Spleen (tissue), 7 donors: ENCODE results near the gene MREG.

Experiments
- POLR2A ChIP-seq, 3 donors: fragments of 450-650 bp; IDR thresholded peaks; one replicate each; pipeline ENCODE4 v1.5.1; 2017; ENCODE audit warnings: antibody characterized with exemption in 3 of 3, mild to moderate bottlenecking in 1 of 3
- POLR2AphosphoS5 ChIP-seq, 3 donors: sonication (generic); formaldehyde crosslinking; IDR thresholded peaks; one replicate each; pipeline ENCODE4 v1.5.1; 2017; ENCODE audit warnings: antibody characterized with exemption in 3 of 3
- TF ChIP-seq, protein P1 (sequence below), 11 experiments: fragments of 200-600 bp in 7 of 11; fragments of 450-650 bp in 4 of 11; sonication (generic) in 4 of 11; IDR thresholded peaks in 8 of 11; conservative IDR thresholded peaks in 3 of 11; 1 replicate in 7 of 11; 2 replicates in 4 of 11; pipeline versions ENCODE4 v1.4.0 to v1.8.0; 2016 to 2021; ENCODE audit warnings: antibody characterized with exemption in 11 of 11, inconsistent platforms in 4 of 11, mild to moderate bottlenecking in 1 of 11
- donor health status: DM: no; HTN: no; CAD: no; lungs with moderate emphysema.
- donor health status: DM: no; HTN: no; CAD: no.
- donor health status: DM: no; HTN: no; CAD: no.

DNA sequence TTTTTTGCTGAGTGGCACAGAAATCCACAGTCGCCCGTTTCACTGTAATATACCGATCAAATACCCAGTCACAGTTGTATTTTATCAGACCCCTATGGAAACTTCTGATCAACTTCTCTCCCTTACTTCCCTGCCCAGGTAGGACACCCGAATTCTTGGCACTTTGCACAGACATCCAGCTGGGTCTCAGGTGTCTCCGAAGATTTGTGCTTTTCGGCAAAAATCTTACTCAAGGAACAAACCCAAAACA, 596 bp downstream of the MREG start:
- TF ChIP-seq POLR2A (IDR thresholded peaks at IDR 0.05) (no peak), POLR2AphosphoS5 (IDR thresholded peaks at IDR 0.05) (no peak)
- TF ChIP-seq, protein P1, sequence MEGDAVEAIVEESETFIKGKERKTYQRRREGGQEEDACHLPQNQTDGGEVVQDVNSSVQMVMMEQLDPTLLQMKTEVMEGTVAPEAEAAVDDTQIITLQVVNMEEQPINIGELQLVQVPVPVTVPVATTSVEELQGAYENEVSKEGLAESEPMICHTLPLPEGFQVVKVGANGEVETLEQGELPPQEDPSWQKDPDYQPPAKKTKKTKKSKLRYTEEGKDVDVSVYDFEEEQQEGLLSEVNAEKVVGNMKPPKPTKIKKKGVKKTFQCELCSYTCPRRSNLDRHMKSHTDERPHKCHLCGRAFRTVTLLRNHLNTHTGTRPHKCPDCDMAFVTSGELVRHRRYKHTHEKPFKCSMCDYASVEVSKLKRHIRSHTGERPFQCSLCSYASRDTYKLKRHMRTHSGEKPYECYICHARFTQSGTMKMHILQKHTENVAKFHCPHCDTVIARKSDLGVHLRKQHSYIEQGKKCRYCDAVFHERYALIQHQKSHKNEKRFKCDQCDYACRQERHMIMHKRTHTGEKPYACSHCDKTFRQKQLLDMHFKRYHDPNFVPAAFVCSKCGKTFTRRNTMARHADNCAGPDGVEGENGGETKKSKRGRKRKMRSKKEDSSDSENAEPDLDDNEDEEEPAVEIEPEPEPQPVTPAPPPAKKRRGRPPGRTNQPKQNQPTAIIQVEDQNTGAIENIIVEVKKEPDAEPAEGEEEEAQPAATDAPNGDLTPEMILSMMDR (IDR thresholded peaks at IDR 0.05 in 8 of 11, conservative IDR thresholded peaks at IDR 0.05 in 3 of 11): no peak
